GM23248 (cell line): ENCODE data around the gene OLIG3.
A peak's percentile ranks its signal among the peaks of the same experiment; 100 is the strongest.

Source experiments
- EZH2 ChIP-seq: fragments of 200-600 bp; sonication (generic); IDR thresholded peaks from 2 replicates; pipeline ENCODE4 v1.6.1; 2018; ENCODE audit warnings: antibody characterized with exemption, mild to moderate bottlenecking; ENCODE audit not compliant: insufficient read depth, poor library complexity, severe bottlenecking
- EZH2phosphoT487 ChIP-seq: fragments of 200-600 bp; sonication (generic); IDR thresholded peaks from 2 replicates; pipeline ENCODE4 v1.6.1; 2018; ENCODE audit warnings: antibody characterized with exemption, moderate library complexity, mild to moderate bottlenecking, low read depth; ENCODE audit not compliant: insufficient read depth

DNA sequence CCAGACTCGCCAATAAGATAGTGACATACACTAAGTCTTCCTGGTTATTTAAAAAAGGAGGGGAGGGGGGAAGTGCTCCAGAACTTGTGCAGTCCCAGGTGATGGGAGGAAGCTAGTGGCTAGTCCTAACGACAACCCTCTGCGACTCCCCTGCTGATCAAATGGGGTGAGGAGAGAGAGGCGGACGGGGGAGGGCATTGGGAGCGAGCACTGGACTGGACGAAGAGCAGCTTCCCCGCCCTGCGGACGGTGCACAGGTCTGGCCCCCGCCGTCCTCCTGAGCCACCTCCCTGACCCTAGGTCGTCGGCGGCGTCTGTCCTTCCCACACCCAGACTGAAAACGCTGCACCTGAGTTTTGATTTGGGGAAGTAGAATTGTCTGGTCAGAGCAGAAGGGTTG lies 2.2 kb upstream of the OLIG3 start:
- TF ChIP-seq EZH2 (peak; percentile 69), EZH2phosphoT487 (0 out of 2 replicates have a peak, but pooled peaks have one; percentile 9)
